Measurements from ENCODE around the gene UHMK1. TPM values are rescaled to one million over a fixed set of nuclear protein-coding genes. Genes with fewer than 3 reads are reported as not detected.

Gene UHMK1
- total RNA-seq, 1 experiment from 2014 or later = 76.0 TPM

DNA sequence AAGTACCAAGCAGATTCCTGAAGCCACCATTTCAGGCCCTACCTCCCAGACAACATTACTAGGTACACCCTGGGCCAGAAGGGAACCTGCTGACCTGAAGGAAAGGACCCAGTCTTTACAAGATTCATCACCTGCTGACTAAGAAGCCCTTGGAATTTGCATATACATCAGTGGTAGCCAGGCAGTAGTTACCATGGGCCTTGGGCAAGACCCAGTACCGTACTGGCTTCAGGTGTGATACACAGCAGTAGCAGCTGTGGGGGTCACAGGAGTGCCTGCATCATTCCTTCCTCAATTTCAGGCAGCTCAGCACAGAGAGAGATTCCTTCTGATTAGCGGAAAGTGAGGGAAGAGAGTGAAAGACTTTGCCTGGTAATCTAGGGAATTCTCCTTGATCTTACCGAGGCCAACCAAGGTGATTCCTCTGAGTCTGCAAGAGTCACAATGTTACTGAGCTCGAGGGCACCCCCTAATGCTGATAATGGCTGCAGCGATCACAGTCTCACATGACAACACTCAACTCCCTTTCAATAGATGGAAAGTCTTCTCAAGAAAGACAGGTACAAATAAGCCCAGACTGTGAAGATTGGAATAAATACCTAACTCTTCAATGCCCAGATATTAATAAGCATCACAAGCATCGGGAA lies 22.0 kb upstream of the UHMK1 start:
- no peaks in the 10 kb centered on the region for H3K9me3 ChIP-seq (ENCODE audit: control insufficient read depth, insufficient read depth, low read depth, low read length)
- CTCF ChIA-PET = no interaction called here
- DNase-seq (ENCODE audit: low read depth, low spot score) = no peak
- in situ Hi-C loops (cut with HindIII; ENCODE audit: low pct_unique_long_range_greater_than_20kb, low sequenced_read_pairs) = no loop called here
- no TSS peak for BruUV-seq (replicated peaks)
- TF ChIP-seq TCF7L2 (IDR thresholded peaks at IDR 0.05; ENCODE audit: low read depth, low read length) = no peak
- TF ChIP-seq POLR2AphosphoS5 (IDR thresholded peaks at IDR 0.05; ENCODE audit: low read depth, low read length) = no peak
- no peak for TF ChIP-seq SIN3A (IDR thresholded peaks at IDR 0.05; ENCODE audit: borderline replicate concordance, insufficient read depth, low read depth, low read length)
- TF ChIP-seq, protein P1, sequence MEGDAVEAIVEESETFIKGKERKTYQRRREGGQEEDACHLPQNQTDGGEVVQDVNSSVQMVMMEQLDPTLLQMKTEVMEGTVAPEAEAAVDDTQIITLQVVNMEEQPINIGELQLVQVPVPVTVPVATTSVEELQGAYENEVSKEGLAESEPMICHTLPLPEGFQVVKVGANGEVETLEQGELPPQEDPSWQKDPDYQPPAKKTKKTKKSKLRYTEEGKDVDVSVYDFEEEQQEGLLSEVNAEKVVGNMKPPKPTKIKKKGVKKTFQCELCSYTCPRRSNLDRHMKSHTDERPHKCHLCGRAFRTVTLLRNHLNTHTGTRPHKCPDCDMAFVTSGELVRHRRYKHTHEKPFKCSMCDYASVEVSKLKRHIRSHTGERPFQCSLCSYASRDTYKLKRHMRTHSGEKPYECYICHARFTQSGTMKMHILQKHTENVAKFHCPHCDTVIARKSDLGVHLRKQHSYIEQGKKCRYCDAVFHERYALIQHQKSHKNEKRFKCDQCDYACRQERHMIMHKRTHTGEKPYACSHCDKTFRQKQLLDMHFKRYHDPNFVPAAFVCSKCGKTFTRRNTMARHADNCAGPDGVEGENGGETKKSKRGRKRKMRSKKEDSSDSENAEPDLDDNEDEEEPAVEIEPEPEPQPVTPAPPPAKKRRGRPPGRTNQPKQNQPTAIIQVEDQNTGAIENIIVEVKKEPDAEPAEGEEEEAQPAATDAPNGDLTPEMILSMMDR (IDR thresholded peaks at IDR 0.05) = no peak
- TF ChIP-seq, protein P2, sequence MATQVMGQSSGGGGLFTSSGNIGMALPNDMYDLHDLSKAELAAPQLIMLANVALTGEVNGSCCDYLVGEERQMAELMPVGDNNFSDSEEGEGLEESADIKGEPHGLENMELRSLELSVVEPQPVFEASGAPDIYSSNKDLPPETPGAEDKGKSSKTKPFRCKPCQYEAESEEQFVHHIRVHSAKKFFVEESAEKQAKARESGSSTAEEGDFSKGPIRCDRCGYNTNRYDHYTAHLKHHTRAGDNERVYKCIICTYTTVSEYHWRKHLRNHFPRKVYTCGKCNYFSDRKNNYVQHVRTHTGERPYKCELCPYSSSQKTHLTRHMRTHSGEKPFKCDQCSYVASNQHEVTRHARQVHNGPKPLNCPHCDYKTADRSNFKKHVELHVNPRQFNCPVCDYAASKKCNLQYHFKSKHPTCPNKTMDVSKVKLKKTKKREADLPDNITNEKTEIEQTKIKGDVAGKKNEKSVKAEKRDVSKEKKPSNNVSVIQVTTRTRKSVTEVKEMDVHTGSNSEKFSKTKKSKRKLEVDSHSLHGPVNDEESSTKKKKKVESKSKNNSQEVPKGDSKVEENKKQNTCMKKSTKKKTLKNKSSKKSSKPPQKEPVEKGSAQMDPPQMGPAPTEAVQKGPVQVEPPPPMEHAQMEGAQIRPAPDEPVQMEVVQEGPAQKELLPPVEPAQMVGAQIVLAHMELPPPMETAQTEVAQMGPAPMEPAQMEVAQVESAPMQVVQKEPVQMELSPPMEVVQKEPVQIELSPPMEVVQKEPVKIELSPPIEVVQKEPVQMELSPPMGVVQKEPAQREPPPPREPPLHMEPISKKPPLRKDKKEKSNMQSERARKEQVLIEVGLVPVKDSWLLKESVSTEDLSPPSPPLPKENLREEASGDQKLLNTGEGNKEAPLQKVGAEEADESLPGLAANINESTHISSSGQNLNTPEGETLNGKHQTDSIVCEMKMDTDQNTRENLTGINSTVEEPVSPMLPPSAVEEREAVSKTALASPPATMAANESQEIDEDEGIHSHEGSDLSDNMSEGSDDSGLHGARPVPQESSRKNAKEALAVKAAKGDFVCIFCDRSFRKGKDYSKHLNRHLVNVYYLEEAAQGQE (IDR thresholded peaks at IDR 0.05; ENCODE audit: insufficient read depth in 1 of 2, low read depth in 2 of 2, low read length in 1 of 2) = no peak
- H3K27me3 ChIP-seq (ENCODE audit: control insufficient read depth, insufficient read depth, low read length) = no peaks in the 10 kb centered on the region
- H3K36me3 ChIP-seq (ENCODE audit: control insufficient read depth, insufficient read depth, low read length) = no peaks in the 10 kb centered on the region
- no peaks in the 10 kb centered on the region for H3K4me1 ChIP-seq (ENCODE audit: control insufficient read depth, insufficient read depth, low read length)
- intact Hi-C loops (cut with micrococcal nuclease; ENCODE audit: unreplicated experiment) = no loop called here
- ATAC-seq = no peak
- POLR2A ChIA-PET = no interaction called here
- no peak overlapping the region for H3K27ac ChIP-seq (ENCODE audit: low read length)
- H3K4me3 ChIP-seq (ENCODE audit: low read depth in 2 of 2, low read length in 2 of 2) = no peak overlapping the region

DNA sequence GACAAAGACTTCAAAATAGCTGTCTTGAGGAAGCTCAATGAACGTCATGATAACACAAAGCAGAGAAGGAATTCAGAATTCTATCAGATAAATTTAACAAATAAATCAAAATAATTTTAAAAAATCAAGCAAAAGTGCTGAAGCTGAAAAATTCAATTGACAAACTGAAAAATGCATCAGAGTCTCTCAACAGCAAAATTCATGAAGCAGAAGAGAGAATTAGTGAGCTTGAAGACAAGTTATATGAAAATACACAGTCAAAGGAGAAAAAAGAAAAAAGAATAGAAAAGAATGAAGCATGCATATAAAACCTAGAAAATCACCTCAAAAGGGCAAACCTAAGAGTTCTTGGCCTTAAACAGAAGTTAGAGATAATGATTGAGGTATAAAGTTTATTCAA lies 21.0 kb upstream of the UHMK1 start:
- TF ChIP-seq POLR2AphosphoS5 (IDR thresholded peaks at IDR 0.05; ENCODE audit: low read depth, low read length) = no peak
- TF ChIP-seq SIN3A (IDR thresholded peaks at IDR 0.05; ENCODE audit: borderline replicate concordance, insufficient read depth, low read depth, low read length) = no peak
- TF ChIP-seq, protein P2 (IDR thresholded peaks at IDR 0.05; ENCODE audit: insufficient read depth in 1 of 2, low read depth in 2 of 2, low read length in 1 of 2) = no peak
- TF ChIP-seq, protein P1 (IDR thresholded peaks at IDR 0.05) = no peak
- TF ChIP-seq TCF7L2 (IDR thresholded peaks at IDR 0.05; ENCODE audit: low read depth, low read length) = no peak
- no peaks in the 10 kb centered on the region for H3K4me1 ChIP-seq (ENCODE audit: control insufficient read depth, insufficient read depth, low read length)
- no peaks in the 10 kb centered on the region for H3K36me3 ChIP-seq (ENCODE audit: control insufficient read depth, insufficient read depth, low read length)
- BruUV-seq (replicated peaks) = no TSS peak
- H3K27me3 ChIP-seq (ENCODE audit: control insufficient read depth, insufficient read depth, low read length) = no peaks in the 10 kb centered on the region
- H3K27ac ChIP-seq (ENCODE audit: low read length) = no peak overlapping the region
- H3K9me3 ChIP-seq (ENCODE audit: control insufficient read depth, insufficient read depth, low read depth, low read length) = no peaks in the 10 kb centered on the region
- intact Hi-C loops (cut with micrococcal nuclease; ENCODE audit: unreplicated experiment) = no loop called here
- DNase-seq (ENCODE audit: low read depth, low spot score) = no peak
- no peak overlapping the region for H3K4me3 ChIP-seq (ENCODE audit: low read depth in 2 of 2, low read length in 2 of 2)
- ChIA-PET CTCF (no interaction called here), POLR2A (no interaction called here)
- no peak for ATAC-seq
- in situ Hi-C loops (cut with HindIII; ENCODE audit: low pct_unique_long_range_greater_than_20kb, low sequenced_read_pairs) = no loop called here

Measured in Panc1 (cell line).